Esophagus (tissue), 2 donors: Measurements from ENCODE around the gene FADS6. TPM values are rescaled to one million over a fixed set of nuclear protein-coding genes. Genes with fewer than 3 reads are reported as not detected.

Source experiments
- polyA plus RNA-seq, 2 donors: library from polyadenylated mRNA; stranded (reverse); fragments of 200-250 nt; gene quantifications; one replicate each; pipeline ENCODE4 v1.2.3, GENCODE V29; 2013
- donor health status: healthy with polysubstance abuse.
- donor health status: Bipolar disorder and iron deficiency.

The FADS6 gene
- polyA plus RNA-seq, 2 donors: 1.8 to 2.6 TPM

Other genes starting within 250 kb of the FADS6 start
- gene CD300LF, start 180.7 kb downstream of the FADS6 start, polyA plus RNA-seq: under 1 TPM; 0.04 to 0.14 TPM
- gene RAB37, start 156.4 kb downstream of the FADS6 start, polyA plus RNA-seq: under 1 TPM; 0.66 to 0.86 TPM
- gene NHERF1, start 145.0 kb downstream of the FADS6 start, polyA plus RNA-seq: 100 to 1,000 TPM; 108 to 224 TPM
- 10 to 100 TPM; 19.7 to 25.6 TPM for gene NAT9, start 117.3 kb downstream of the FADS6 start, polyA plus RNA-seq
- under 1 TPM; 0.08 to 0.10 TPM for gene GRIN2C, start 33.7 kb downstream of the FADS6 start, polyA plus RNA-seq
- gene FDXR, start 20.6 kb downstream of the FADS6 start, polyA plus RNA-seq: 10 to 100 TPM; 13.4 to 28.9 TPM
- gene USH1G, start 29.6 kb upstream of the FADS6 start, polyA plus RNA-seq: 10 to 100 TPM in 1 of 2 donors, 1 to 10 TPM in 1; 6.0 to 11.9 TPM
- gene OTOP2, start 30.6 kb upstream of the FADS6 start, polyA plus RNA-seq: under 1 TPM; 0.61 to 0.77 TPM
- 10 to 100 TPM; 11.2 to 16.1 TPM for gene OTOP3, start 42.3 kb upstream of the FADS6 start, polyA plus RNA-seq
- 1 to 10 TPM; 2.7 to 6.6 TPM for gene HID1, start 79.1 kb upstream of the FADS6 start, polyA plus RNA-seq
- gene CDR2L, start 94.0 kb upstream of the FADS6 start, polyA plus RNA-seq: 1 to 10 TPM; 3.6 to 4.3 TPM
- gene MRPL58, start 119.0 kb upstream of the FADS6 start, polyA plus RNA-seq: 10 to 100 TPM; 31.8 to 42.4 TPM
- gene ATP5PD, start 153.3 kb upstream of the FADS6 start, polyA plus RNA-seq: 100 to 1,000 TPM; 465 to 697 TPM
- 10 to 100 TPM in 1 of 2 donors, 1 to 10 TPM in 1; 10.0 to 11.5 TPM for gene KCTD2, start 153.6 kb upstream of the FADS6 start, polyA plus RNA-seq
- 1 to 10 TPM; 8.7 to 10.0 TPM for gene SLC16A5, start 194.3 kb upstream of the FADS6 start, polyA plus RNA-seq
- gene ARMC7, start 216.3 kb upstream of the FADS6 start, polyA plus RNA-seq: 1 to 10 TPM; 6.3 to 7.0 TPM
- 10 to 100 TPM; 64.2 to 79.0 TPM for gene NT5C, start 238.1 kb upstream of the FADS6 start, polyA plus RNA-seq